HepG2 (cell line): ENCODE results near the gene PDZRN4. TPM values are rescaled to one million over a fixed set of nuclear protein-coding genes. Genes with fewer than 3 reads are reported as not detected.
"Not testable (repeated sequence)": the region's sequence is repeated elsewhere in the genome, so short reads cannot be mapped to it uniquely, and the experiment has no call there.

Experiments
- ATAC-seq: fragments of 200-7000 bp; cut with Tn5 transposase; 3 replicates; pipeline ENCODE4 v1.9.1; 2020; ENCODE audit warnings: mild to moderate bottlenecking, moderate library complexity
- BruUV-seq: library from RNA; stranded (reverse); fragments of 400-500 nt; replicated peaks from 2 replicates; lab custom pipeline; 2021; lab: Mats Ljungman, UMichigan
- CTCF ChIA-PET: fragments of 300-600 bp; formaldehyde crosslinking; extraction: SDS; loops from one replicate; lab custom pipeline; 2021; ENCODE audit warnings: low total read pairs, inconsistent platforms, low intra/inter-chr PET ratio; lab: Yijun Ruan, JAX
- POLR2A ChIA-PET: fragments of 350-600 bp; sonication (Branson Sonifier 250); formaldehyde crosslinking; loops from one replicate; lab custom pipeline; 2020; ENCODE audit warnings: antibody characterized with exemption, inconsistent platforms; lab: Yijun Ruan, JAX
- DNase-seq: peaks from one replicate; pipeline ENCODE4 v3.0.0-alpha.2; 2015; ENCODE audit warnings: low spot score
- FAIRE-seq: peaks from 3 replicates; lab custom pipeline; 2011; peaks lifted over from hg19 to GRCh38; lab: Jason Lieb, UNC
- H2AFZ ChIP-seq: one replicate; pipeline ENCODE4 v1.6.1; 2011; ENCODE audit warnings: low read length, inconsistent platforms
- H3K27ac ChIP-seq: fragments of 300-600 bp; 3 replicates; pipeline ENCODE4 v1.8.0; 2011; ENCODE audit warnings: mixed run types, mild to moderate bottlenecking, mixed read lengths, low read length, inconsistent platforms; ENCODE audit not compliant: insufficient read depth; ENCODE audit errors: extremely low read length
- H3K27me3 ChIP-seq, 2 experiments: fragments of 200-600 bp in 1 of 2; 2 replicates in 1 of 2; 3 replicates in 1 of 2; pipeline versions ENCODE4 v1.6.0 to v1.8.0; 2011; ENCODE audit warnings: low read length in 2 of 2, mild to moderate bottlenecking in 2 of 2, moderate library complexity in 2 of 2, inconsistent platforms in 1 of 2; ENCODE audit not compliant: insufficient read depth in 2 of 2, control insufficient read depth in 1 of 2
- H3K36me3 ChIP-seq, 2 experiments: fragments of 200-600 bp in 1 of 2; replicated peaks in 1 of 2; 2 replicates in 1 of 2; 3 replicates in 1 of 2; pipeline versions ENCODE4 v1.5.1 to v1.8.0; 2011; ENCODE audit warnings: low read length in 2 of 2, inconsistent platforms in 1 of 2; ENCODE audit not compliant: insufficient read depth in 2 of 2, control insufficient read depth in 1 of 2
- H3K4me1 ChIP-seq: 2 replicates; pipeline ENCODE4 v1.5.1; 2012; ENCODE audit warnings: low read length, inconsistent platforms; ENCODE audit not compliant: insufficient read depth
- H3K4me2 ChIP-seq: 2 replicates; pipeline ENCODE4 v1.6.0; 2011; ENCODE audit warnings: low read depth, low read length, inconsistent platforms
- H3K4me3 ChIP-seq, 3 experiments: fragments of 200-600 bp in 1 of 3; sonication (generic), shearing (Covaris generic) in 1 of 3; replicated peaks in 1 of 3; 2 replicates each; pipeline ENCODE4 v1.5.1; 2011 to 2016; ENCODE audit warnings: low read length in 3 of 3, inconsistent platforms in 2 of 3, low read depth in 2 of 3, mild to moderate bottlenecking in 2 of 3, control low read depth in 1 of 3, mixed read lengths in 1 of 3; ENCODE audit not compliant: insufficient read depth in 1 of 3
- H3K79me2 ChIP-seq: one replicate; pipeline ENCODE4 v1.6.1; 2011; ENCODE audit warnings: low read length, inconsistent platforms; ENCODE audit not compliant: insufficient read depth
- H3K9ac ChIP-seq: 2 replicates; pipeline ENCODE4 v1.6.0; 2011; ENCODE audit warnings: mild to moderate bottlenecking, low read depth, low read length, inconsistent platforms; ENCODE audit not compliant: insufficient read depth
- H3K9me3 ChIP-seq: 2 replicates; pipeline ENCODE4 v1.5.1; 2012; ENCODE audit warnings: mild to moderate bottlenecking, low read length
- H4K20me1 ChIP-seq: 2 replicates; pipeline ENCODE4 v1.6.0; 2011; ENCODE audit warnings: inconsistent platforms, mild to moderate bottlenecking, low read length, moderate library complexity; ENCODE audit not compliant: insufficient read depth
- ETV6 ChIP-seq: sonication (generic); formaldehyde crosslinking; conservative IDR thresholded peaks from 2 replicates; pipeline ENCODE4 v1.4.0; 2020; ENCODE audit warnings: missing genetic modification reagents
- NR3C1 ChIP-seq: sonication (generic); formaldehyde crosslinking; IDR thresholded peaks from 2 replicates; pipeline ENCODE4 v1.4.0; 2020; ENCODE audit warnings: missing genetic modification reagents
- ZBTB42 ChIP-seq: sonication (generic); formaldehyde crosslinking; IDR thresholded peaks from 2 replicates; pipeline ENCODE4 v1.5.0; 2020; ENCODE audit warnings: mild to moderate bottlenecking, missing genetic modification reagents
- WGBS: methylation state at CpG from one replicate; pipeline ENCODE4 v1.1.6; 2017; ENCODE audit warnings: low lambda C conversion rate; 5-methylcytosine and 5-hydroxymethylcytosine counted together
- in situ Hi-C: cut with HindIII; loops from 2 replicates; pipeline ENCODE4 v1.10.0; 2017; ENCODE audit warnings: low pct_unique_long_range_greater_than_20kb; ENCODE audit not compliant: extremely low pct_ligation_motif_present
- intact Hi-C: fragments of 100-400 bp; cut with micrococcal nuclease; formaldehyde crosslinking; loops from one replicate; pipeline ENCODE4 v1.10.0; 2022; ENCODE audit not compliant: unreplicated experiment
- polyA plus RNA-seq, 8 experiments: library from polyadenylated mRNA; depleted of rRNA in 3 of 8; stranded (reverse) in 7 of 8; unstranded in 1 of 8; fragments of >200 nt; fragmentation: Illumina TruSeq in 4 of 8; extraction: Trizol in 4 of 8; gene quantifications; 2 replicates each; pipeline versions ENCODE4 v1.2.1 to v1.2.3, GENCODE V29; 2011 to 2016; ENCODE audit warnings: low read depth in 4 of 8, missing spikeins in 1 of 8, mixed read lengths in 1 of 8; ENCODE audit not compliant: insufficient read depth in 1 of 8
- total RNA-seq, 5 experiments: library from RNA; depleted of rRNA; stranded (reverse); fragments of >200 nt; fragmentation: Illumina TruSeq; extraction: Trizol; gene quantifications; 2 replicates each; pipeline ENCODE4 v1.2.3, GENCODE V29; 2016; ENCODE audit warnings: low read depth in 1 of 5
- TF ChIP-seq, protein P1 (sequence below): IDR thresholded peaks from 2 replicates; pipeline ENCODE4 v1.6.1; 2016; ENCODE audit warnings: low read depth, missing genetic modification reagents, missing compliant biosample characterization

PDZRN4 gene
- total and polyA plus RNA-seq, 2 of the 13 experiments (the other 11 are each of a cell fraction or from before 2014, with no cell fraction given), result not detected

DNA sequence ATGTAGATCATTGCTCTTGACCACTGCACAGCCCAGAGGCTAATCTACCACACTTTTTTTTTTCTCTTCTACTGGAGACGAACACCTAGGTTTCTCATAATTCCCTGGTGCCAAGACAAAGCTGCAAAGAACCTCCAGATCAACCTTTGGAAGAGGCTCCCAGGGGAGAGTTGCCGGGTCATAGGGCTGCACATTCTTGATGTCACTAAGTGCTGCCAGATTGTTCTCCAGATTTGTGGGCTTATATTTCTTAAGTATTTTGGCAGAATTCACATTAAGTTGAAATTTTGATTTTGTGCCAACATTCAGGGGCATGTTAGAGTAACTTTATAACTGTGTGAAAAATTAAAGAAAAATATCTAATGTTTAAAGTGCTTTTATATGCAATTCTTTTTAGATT, 13.5 kb upstream of the PDZRN4 start (continued):
- TF ChIP-seq, protein P1, sequence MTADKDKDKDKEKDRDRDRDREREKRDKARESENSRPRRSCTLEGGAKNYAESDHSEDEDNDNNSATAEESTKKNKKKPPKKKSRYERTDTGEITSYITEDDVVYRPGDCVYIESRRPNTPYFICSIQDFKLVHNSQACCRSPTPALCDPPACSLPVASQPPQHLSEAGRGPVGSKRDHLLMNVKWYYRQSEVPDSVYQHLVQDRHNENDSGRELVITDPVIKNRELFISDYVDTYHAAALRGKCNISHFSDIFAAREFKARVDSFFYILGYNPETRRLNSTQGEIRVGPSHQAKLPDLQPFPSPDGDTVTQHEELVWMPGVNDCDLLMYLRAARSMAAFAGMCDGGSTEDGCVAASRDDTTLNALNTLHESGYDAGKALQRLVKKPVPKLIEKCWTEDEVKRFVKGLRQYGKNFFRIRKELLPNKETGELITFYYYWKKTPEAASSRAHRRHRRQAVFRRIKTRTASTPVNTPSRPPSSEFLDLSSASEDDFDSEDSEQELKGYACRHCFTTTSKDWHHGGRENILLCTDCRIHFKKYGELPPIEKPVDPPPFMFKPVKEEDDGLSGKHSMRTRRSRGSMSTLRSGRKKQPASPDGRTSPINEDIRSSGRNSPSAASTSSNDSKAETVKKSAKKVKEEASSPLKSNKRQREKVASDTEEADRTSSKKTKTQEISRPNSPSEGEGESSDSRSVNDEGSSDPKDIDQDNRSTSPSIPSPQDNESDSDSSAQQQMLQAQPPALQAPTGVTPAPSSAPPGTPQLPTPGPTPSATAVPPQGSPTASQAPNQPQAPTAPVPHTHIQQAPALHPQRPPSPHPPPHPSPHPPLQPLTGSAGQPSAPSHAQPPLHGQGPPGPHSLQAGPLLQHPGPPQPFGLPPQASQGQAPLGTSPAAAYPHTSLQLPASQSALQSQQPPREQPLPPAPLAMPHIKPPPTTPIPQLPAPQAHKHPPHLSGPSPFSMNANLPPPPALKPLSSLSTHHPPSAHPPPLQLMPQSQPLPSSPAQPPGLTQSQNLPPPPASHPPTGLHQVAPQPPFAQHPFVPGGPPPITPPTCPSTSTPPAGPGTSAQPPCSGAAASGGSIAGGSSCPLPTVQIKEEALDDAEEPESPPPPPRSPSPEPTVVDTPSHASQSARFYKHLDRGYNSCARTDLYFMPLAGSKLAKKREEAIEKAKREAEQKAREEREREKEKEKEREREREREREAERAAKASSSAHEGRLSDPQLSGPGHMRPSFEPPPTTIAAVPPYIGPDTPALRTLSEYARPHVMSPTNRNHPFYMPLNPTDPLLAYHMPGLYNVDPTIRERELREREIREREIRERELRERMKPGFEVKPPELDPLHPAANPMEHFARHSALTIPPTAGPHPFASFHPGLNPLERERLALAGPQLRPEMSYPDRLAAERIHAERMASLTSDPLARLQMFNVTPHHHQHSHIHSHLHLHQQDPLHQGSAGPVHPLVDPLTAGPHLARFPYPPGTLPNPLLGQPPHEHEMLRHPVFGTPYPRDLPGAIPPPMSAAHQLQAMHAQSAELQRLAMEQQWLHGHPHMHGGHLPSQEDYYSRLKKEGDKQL (CRISPR knock-in tag), result no peak
- TF ChIP-seq ETV6 (CRISPR knock-in tag) (no peak), NR3C1 (CRISPR knock-in tag) (no peak), ZBTB42 (CRISPR knock-in tag) (no peak)

DNA sequence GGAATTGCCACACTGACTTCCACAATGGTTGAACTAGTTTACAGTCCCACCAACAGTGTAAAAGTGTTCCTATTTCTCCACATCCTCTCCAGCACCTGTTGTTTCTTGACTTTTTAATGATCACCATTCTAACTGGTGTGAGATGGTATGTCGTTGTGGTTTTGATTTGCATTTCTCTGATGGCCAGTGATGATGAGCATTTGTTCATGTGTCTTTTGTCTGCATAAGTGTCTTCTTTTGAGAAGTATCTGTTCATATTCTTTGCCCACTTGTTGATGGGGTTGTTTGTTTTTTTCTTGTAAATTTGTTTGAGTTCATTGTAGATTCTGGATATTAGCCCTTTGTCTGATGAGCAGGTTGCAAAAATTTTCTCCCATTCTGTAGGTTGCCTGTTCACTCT, 8.6 kb upstream of the PDZRN4 start:
- DNase-seq, POLR2A ChIA-PET, H3K4me1 ChIP-seq, H3K4me3 ChIP-seq, H3K27ac ChIP-seq, H3K4me2 ChIP-seq, H3K9me3 ChIP-seq, in situ Hi-C loops, H3K79me2 ChIP-seq, intact Hi-C loops, ATAC-seq, H2AFZ ChIP-seq, BruUV-seq, CTCF ChIA-PET, H3K9ac ChIP-seq, H3K36me3 ChIP-seq, FAIRE-seq, H4K20me1 ChIP-seq, H3K27me3 ChIP-seq: not testable (repeated sequence)
- WGBS, result 0% methylated on average over 1 of the region's 1 CpG
